OCI-M2 (cell line): Measurements from ENCODE around the gene DHRS9.
"Not testable (repeated sequence)": the region's sequence is repeated elsewhere in the genome, so short reads cannot be mapped to it uniquely, and the experiment has no call there.

Experiments
- DNase-seq: peaks from one replicate; lab custom pipeline; 2025; ENCODE audit not compliant: unreplicated experiment; lab: John Stamatoyannopoulos, UW

Gene DHRS9

GRCh38 chr2:169131587-169132512, 62.5 kb downstream of the DHRS9 start:
- DNase-seq = no peak

GRCh38 chr2:169134272-169134671, 64.9 kb downstream of the DHRS9 start:
- DNase-seq = not testable (repeated sequence)

DNA sequence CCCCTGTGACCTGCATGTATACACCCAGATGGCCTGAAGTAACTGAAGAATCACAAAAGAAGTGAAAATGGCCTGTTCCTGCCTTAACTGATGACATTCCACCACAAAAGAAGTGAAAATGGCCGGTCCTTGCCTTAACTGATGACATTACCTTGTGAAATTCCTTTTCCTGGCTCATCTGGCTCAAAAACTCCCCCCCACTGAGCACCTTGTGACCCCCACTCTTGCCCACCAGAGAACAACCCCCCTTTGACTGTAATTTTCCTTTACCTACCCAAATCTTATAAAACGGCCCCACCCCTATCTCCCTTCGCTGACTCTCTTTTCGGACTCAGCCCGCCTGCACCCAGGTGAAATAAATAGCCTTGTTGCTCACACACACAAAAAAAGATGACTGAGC, 67.1 kb downstream of the DHRS9 start:
- DNase-seq = not testable (repeated sequence)

GRCh38 chr2:169136885-169137534, 67.6 kb downstream of the DHRS9 start:
- DNase-seq = no peak

DNA sequence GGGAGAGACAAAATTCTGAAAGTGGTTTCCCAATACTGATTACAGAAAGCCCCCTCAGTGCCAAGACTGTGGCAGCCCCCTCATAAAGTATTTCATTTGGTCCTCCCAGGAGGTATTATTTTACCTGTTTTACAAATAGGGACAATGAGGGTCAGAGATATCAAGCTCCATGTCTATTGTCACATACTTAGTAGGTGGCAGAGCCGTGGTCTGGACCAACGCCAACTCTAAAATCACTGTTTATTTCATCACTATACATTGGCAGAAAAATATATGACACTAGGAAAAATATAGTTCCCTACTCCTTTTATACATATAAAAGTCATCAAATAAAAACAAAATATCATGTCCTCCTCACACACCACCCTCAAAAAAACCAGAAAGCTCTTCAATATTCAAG, 68.6 kb downstream of the DHRS9 start:
- DNase-seq = no peak

DNA sequence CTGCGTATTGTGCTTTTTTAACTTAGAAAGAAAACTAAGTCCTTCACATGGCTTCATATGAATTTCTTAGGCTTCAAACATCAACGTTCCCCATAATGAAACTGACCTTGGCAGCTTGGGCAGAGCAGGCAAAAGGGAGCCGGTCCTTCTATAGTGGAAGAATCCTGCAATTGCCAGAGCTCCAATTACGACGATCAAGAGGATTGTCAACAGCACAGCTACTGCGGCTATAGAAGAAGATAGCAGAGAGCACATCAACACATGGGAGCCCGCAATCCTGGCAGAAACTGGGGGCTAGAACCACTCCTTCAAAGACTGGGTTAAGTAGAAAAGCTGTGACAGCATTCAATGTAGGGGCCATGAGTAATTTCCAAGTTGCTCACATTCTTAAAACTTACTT, 69.8 kb downstream of the DHRS9 start:
- no peak for DNase-seq

DNA sequence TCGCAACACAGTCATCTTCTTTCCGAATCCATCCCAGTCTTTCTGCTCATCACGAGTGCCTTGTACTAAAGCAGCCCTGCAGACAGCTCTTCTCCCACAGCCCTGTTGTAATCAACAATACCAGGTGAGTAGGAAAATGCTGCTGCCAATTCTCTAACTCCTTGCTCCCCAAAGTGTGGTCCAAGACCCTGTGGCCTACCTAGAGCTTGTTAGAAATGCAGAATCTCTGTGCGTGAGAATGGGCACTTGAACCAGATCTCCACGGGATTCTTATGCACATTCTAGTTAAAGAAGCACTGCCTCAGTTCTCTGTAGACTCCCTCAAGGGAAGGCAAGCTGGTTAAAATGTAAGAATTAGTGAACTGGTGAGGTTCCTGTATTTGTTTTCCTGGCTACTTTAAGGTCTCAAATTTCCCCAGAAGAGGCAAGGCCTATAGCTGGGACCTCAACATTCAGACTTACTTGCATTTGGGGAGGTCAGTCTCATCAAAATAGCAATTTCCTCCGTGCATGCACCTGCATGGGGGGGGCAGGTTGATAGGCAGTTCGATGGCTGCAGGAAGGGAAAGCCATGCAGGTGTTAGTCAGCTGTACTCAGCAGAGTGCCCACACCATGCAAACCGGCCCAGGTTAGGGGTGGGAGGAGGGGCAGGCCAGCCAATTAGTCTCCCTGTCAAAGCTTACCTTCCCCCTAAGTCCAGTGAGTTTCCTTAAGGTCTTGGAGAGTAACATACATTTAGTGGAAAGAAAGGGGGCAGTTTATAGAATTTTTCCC, 70.8 kb downstream of the DHRS9 start:
- no peak for DNase-seq

DNA sequence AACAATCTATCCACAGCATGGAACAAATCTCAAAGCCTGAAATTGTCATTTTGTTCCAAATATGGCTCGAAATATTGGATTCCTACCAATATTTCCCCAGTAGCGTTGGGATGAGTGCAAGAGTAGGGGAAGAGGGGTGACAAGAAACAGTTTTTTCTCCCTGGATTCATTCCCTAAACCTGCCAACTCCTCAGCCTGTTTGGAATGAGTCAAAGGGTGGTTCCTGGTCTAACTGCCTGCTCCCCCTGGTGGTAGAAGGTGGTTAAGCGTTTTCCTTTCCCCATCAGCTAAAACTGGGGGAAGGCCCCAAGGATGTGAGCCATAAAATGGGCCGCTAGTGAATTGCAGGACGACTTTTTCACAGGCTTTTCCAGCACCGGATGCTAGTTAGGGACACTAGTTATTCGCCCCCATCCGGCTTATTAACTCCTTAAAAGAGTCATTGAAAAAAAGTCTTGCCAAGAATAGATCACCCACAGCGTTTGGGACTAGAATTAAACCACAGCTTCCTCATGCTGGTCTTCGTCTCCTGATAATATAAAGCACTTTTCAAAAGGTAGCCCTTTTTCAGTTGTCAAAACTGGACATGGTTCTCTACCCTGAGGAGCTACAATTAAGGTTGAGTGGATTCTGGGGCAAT, 72.5 kb downstream of the DHRS9 start:
- DNase-seq = peak; percentile 11

DNA sequence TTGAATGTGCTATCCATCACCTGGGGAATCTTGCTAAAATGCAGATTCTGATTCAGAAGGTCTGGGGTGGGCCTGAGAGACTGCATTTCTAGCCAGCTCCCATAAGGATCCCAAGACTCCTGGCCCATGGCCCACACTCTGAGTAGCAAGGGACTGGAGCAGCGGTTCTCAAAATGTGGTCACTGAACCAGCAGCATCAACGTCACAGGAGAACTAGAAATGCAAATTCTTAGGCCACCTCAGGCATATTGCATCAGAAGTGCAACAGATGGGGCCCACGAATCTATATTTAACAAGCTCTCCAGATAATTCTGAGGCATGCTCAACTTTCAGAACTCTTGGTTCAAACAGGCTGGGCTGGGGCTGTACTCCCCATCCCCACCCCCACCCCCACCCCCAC, 74.6 kb downstream of the DHRS9 start:
- no peak for DNase-seq
